Measurements from ENCODE around the gene BCKDHA. TPM values are rescaled to one million over a fixed set of nuclear protein-coding genes. Genes with fewer than 3 reads are reported as not detected.

Gene BCKDHA
- total RNA-seq, 1 experiment from 2014 or later = 17.7 TPM

DNA sequence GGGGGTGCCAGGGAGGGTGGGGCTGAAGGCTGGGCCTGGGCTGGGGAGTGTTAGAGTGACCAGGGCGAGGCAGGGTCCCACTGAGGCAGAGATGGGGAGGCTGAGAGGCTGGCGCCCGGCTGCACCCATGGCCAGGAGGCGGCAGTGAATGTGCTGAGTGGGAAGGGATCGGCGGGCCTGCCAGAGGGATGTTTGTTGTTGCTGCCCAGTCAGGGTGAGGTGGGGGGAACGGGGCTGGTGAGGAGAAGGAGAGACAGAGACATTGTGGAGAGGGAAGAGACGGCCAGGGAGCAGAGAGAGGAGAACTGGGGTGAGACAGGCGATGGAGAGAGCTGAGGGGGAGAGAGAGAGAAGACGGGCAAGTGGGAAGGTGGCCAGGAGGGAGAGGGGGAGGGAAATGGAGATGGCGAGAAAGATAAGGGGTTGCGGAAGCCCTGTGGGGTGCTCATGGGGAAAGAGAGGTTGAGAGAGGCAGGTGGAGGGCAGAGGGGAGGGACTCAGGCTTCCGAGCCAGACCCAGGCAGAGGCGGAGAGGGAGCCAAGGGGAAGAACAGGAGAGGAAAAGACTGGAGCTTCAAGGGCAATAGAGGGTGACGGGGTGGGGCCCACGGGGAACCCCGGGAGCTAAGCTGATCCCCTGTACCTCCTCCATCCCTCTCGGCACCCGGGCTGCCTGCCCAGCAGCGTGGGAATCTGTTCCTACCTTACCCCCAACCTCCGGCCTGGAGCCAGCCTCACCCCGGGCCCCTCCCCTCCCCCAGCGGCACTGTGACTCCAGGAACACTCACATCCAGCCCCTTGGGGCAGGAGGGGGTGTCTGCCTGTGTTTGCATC is 30.2 kb downstream of the BCKDHA start:
- Histone ChIP-seq H3K9ac (ENCODE audit: low read length) (no peak overlapping the region), H3K4me3 (replicated peaks in 1 of 2; ENCODE audit: low read depth in 1 of 2, low read length in 2 of 2) (no peak overlapping the region)

More for the DNA sequence above, 30.2 kb downstream of the BCKDHA start:
- H3K4me2 ChIP-seq (ENCODE audit: low read length) = no peak overlapping the region
- H2AFZ ChIP-seq (ENCODE audit: low read depth, low read length, poor library complexity, severe bottlenecking) = no peak overlapping the region
- H3K4me1 ChIP-seq (ENCODE audit: control insufficient read depth in 1 of 2, insufficient read depth in 2 of 2, low read length in 2 of 2) = peaks cover 0 to 5% of the 10 kb centered on the region in 2 experiments; a peak in 2 of 4 replicates
- RAD21 ChIA-PET (ENCODE audit: low non-redundant PET in 1 of 2, low total read pairs in 2 of 2, uncharacterized antibody in 2 of 2, unreplicated experiment in 2 of 2) = no interaction called here
- H3K27me3 ChIP-seq (ENCODE audit: insufficient read depth, low read length) = no peaks in the 10 kb centered on the region
- H3K27ac ChIP-seq (ENCODE audit: low read depth, low read length) = no peak overlapping the region
- CTCF ChIA-PET = no interaction called here
- H4K20me1 ChIP-seq (ENCODE audit: insufficient read depth) = no peaks in the 10 kb centered on the region
- TF ChIP-seq, protein P1, sequence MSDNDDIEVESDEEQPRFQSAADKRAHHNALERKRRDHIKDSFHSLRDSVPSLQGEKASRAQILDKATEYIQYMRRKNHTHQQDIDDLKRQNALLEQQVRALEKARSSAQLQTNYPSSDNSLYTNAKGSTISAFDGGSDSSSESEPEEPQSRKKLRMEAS (IDR thresholded peaks at IDR 0.05) = no peak
- TF ChIP-seq, protein P2, sequence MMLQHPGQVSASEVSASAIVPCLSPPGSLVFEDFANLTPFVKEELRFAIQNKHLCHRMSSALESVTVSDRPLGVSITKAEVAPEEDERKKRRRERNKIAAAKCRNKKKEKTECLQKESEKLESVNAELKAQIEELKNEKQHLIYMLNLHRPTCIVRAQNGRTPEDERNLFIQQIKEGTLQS (IDR thresholded peaks at IDR 0.05) = no peak
- TF ChIP-seq RAD21 (IDR thresholded peaks at IDR 0.05; ENCODE audit: low read depth) (no peak), ZNF274 (IDR thresholded peaks at IDR 0.05; ENCODE audit: low read depth, low read length) (no peak), EZH2phosphoT487 (IDR thresholded peaks at IDR 0.05; ENCODE audit: borderline replicate concordance) (no peak), POLR2A (IDR thresholded peaks at IDR 0.05; ENCODE audit: borderline replicate concordance, extremely low read depth, insufficient read depth, insufficient read length) (no peak), YY1 (IDR thresholded peaks at IDR 0.05; ENCODE audit: extremely low read depth, insufficient replicate concordance, low read depth, low read length) (no peak), SP1 (IDR thresholded peaks at IDR 0.05; ENCODE audit: low read depth) (no peak), JUND (IDR thresholded peaks at IDR 0.05) (no peak), EGR1 (IDR thresholded peaks at IDR 0.05; ENCODE audit: low read depth) (no peak)
- TF ChIP-seq, protein P3, sequence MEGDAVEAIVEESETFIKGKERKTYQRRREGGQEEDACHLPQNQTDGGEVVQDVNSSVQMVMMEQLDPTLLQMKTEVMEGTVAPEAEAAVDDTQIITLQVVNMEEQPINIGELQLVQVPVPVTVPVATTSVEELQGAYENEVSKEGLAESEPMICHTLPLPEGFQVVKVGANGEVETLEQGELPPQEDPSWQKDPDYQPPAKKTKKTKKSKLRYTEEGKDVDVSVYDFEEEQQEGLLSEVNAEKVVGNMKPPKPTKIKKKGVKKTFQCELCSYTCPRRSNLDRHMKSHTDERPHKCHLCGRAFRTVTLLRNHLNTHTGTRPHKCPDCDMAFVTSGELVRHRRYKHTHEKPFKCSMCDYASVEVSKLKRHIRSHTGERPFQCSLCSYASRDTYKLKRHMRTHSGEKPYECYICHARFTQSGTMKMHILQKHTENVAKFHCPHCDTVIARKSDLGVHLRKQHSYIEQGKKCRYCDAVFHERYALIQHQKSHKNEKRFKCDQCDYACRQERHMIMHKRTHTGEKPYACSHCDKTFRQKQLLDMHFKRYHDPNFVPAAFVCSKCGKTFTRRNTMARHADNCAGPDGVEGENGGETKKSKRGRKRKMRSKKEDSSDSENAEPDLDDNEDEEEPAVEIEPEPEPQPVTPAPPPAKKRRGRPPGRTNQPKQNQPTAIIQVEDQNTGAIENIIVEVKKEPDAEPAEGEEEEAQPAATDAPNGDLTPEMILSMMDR (IDR thresholded peaks at IDR 0.05 in 2 of 3, conservative IDR thresholded peaks at IDR 0.05 in 1 of 3; ENCODE audit: borderline replicate concordance in 1 of 3, insufficient read depth in 1 of 3, low read depth in 2 of 3, low read length in 2 of 3) = no peak
- TF ChIP-seq, protein P4, sequence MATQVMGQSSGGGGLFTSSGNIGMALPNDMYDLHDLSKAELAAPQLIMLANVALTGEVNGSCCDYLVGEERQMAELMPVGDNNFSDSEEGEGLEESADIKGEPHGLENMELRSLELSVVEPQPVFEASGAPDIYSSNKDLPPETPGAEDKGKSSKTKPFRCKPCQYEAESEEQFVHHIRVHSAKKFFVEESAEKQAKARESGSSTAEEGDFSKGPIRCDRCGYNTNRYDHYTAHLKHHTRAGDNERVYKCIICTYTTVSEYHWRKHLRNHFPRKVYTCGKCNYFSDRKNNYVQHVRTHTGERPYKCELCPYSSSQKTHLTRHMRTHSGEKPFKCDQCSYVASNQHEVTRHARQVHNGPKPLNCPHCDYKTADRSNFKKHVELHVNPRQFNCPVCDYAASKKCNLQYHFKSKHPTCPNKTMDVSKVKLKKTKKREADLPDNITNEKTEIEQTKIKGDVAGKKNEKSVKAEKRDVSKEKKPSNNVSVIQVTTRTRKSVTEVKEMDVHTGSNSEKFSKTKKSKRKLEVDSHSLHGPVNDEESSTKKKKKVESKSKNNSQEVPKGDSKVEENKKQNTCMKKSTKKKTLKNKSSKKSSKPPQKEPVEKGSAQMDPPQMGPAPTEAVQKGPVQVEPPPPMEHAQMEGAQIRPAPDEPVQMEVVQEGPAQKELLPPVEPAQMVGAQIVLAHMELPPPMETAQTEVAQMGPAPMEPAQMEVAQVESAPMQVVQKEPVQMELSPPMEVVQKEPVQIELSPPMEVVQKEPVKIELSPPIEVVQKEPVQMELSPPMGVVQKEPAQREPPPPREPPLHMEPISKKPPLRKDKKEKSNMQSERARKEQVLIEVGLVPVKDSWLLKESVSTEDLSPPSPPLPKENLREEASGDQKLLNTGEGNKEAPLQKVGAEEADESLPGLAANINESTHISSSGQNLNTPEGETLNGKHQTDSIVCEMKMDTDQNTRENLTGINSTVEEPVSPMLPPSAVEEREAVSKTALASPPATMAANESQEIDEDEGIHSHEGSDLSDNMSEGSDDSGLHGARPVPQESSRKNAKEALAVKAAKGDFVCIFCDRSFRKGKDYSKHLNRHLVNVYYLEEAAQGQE (IDR thresholded peaks at IDR 0.05; ENCODE audit: low read depth) = no peak
- intact Hi-C loops (cut with micrococcal nuclease) = no loop called here
- no peak for DNase-seq (ENCODE audit: low read depth, low spot score)
- no peaks in the 10 kb centered on the region for H3K9me2 ChIP-seq (ENCODE audit: insufficient read depth)
- POLR2A ChIA-PET = interaction anchor here (1.5 kb wide), 1 partner anchor 10 kb away, joined by 4 read pairs; no protein-coding TSS in a partner anchor
- no TSS peak for BruUV-seq (replicated peaks)
- no peak for ATAC-seq
- H3K9me3 ChIP-seq (ENCODE audit: control insufficient read depth in 1 of 2, insufficient read depth in 1 of 2, low read depth in 1 of 2, low read length in 2 of 2) = no peaks in the 10 kb centered on the region
- H3K79me2 ChIP-seq (ENCODE audit: insufficient read depth, low read length) = no peaks in the 10 kb centered on the region
- peaks cover 0 to 12% of the 10 kb centered on the region in 2 experiments; a peak in 2 of 4 replicates for H3K36me3 ChIP-seq (ENCODE audit: control insufficient read depth in 1 of 2, insufficient read depth in 2 of 2, low read length in 2 of 2)

Data from HCT116 (cell line).